CD8-positive, alpha-beta memory T cell (primary cell): ENCODE results near the gene SNX5. TPM values are rescaled to one million over a fixed set of nuclear protein-coding genes. Genes with fewer than 3 reads are reported as not detected.

ENCODE experiments used
- polyA plus RNA-seq: library from polyadenylated mRNA; unstranded; fragments of 300-500 nt; fragmentation: Illumina TruSeq; gene quantifications from one replicate; pipeline ENCODE4 v1.2.3, GENCODE V29; 2021
- total RNA-seq, 2 experiments: library from RNA; stranded (reverse); gene quantifications; one replicate each; pipeline ENCODE4 v1.2.3, GENCODE V29; 2021

The SNX5 gene
- total and polyA plus RNA-seq, 3 experiments from 2014 or later, result 89.0 to 191 (median 174) TPM

Other genes starting within 250 kb of the SNX5 start
- 10 to 100 TPM; 29.2 to 31.8 TPM for gene MGME1, start 224 bp upstream of the SNX5 start, total RNA-seq
- gene MGME1, start 224 bp upstream of the SNX5 start, polyA plus RNA-seq, result 11.9 TPM
- not detected for gene OVOL2, start 89.1 kb upstream of the SNX5 start, total RNA-seq
- not detected for gene OVOL2, start 89.1 kb upstream of the SNX5 start, polyA plus RNA-seq
- gene KAT14, start 169.1 kb upstream of the SNX5 start, total RNA-seq, result 10 to 100 TPM; 18.6 to 21.4 TPM
- 17.8 TPM for gene KAT14, start 169.1 kb upstream of the SNX5 start, polyA plus RNA-seq
- gene PET117, start 169.1 kb upstream of the SNX5 start, total RNA-seq, result 10 to 100 TPM; 14.7 to 15.6 TPM
- 36.0 TPM for gene PET117, start 169.1 kb upstream of the SNX5 start, polyA plus RNA-seq